HepG2 (cell line): ENCODE data around the gene CNNM2. TPM values are rescaled to one million over a fixed set of nuclear protein-coding genes. Genes with fewer than 3 reads are reported as not detected.

Source experiments
- AKAP8 ChIP-seq: sonication (generic); formaldehyde crosslinking; IDR thresholded peaks from 2 replicates; pipeline ENCODE4 v1.5.1; 2020; ENCODE audit warnings: mild to moderate bottlenecking, missing genetic modification reagents
- HNF1B ChIP-seq: sonication (generic); formaldehyde crosslinking; IDR thresholded peaks from 2 replicates; pipeline ENCODE4 v1.5.1; 2020; ENCODE audit warnings: mild to moderate bottlenecking, moderate library complexity, missing genetic modification reagents
- NPAS2 ChIP-seq: sonication (generic); formaldehyde crosslinking; IDR thresholded peaks from 2 replicates; pipeline ENCODE4 v1.8.0; 2022; ENCODE audit warnings: mild to moderate bottlenecking, missing genetic modification reagents, borderline replicate concordance
- RBAK ChIP-seq: sonication (generic); formaldehyde crosslinking; IDR thresholded peaks from 2 replicates; pipeline ENCODE4 v1.5.1; 2020; ENCODE audit warnings: mild to moderate bottlenecking, missing genetic modification reagents
- SOX13 ChIP-seq, 3 experiments: fragments of 450-650 bp in 1 of 3; sonication (generic) in 1 of 3; formaldehyde crosslinking in 1 of 3; IDR thresholded peaks in 2 of 3; conservative IDR thresholded peaks in 1 of 3; 2 replicates each; pipeline versions ENCODE4 v1.5.0 to v1.6.1; 2016 to 2020; ENCODE audit warnings: antibody characterized with exemption in 1 of 3, mild to moderate bottlenecking in 1 of 3, missing compliant biosample characterization in 1 of 3, missing genetic modification reagents in 1 of 3, moderate library complexity in 1 of 3
- ZBTB26 ChIP-seq: IDR thresholded peaks from 2 replicates; pipeline ENCODE4 v1.6.1; 2016; ENCODE audit warnings: missing compliant biosample characterization, missing genetic modification reagents, borderline replicate concordance
- ZNF136 ChIP-seq: sonication (generic); formaldehyde crosslinking; IDR thresholded peaks from 2 replicates; pipeline ENCODE4 v1.8.1; 2022; ENCODE audit warnings: low read depth, mild to moderate bottlenecking, moderate library complexity, missing genetic modification reagents
- ZNF362 ChIP-seq: sonication (generic); formaldehyde crosslinking; IDR thresholded peaks from 2 replicates; pipeline ENCODE4 v1.4.0; 2020; ENCODE audit warnings: missing genetic modification reagents, mild to moderate bottlenecking, borderline replicate concordance
- ZNF446 ChIP-seq: sonication (generic); formaldehyde crosslinking; IDR thresholded peaks from 2 replicates; pipeline ENCODE4 v1.5.0; 2020; ENCODE audit warnings: mild to moderate bottlenecking, missing genetic modification reagents
- ZNF503 ChIP-seq: sonication (generic); formaldehyde crosslinking; IDR thresholded peaks from 2 replicates; pipeline ENCODE4 v1.4.0; 2020; ENCODE audit warnings: missing genetic modification reagents
- ZNF574 ChIP-seq: sonication (generic); formaldehyde crosslinking; IDR thresholded peaks from 2 replicates; pipeline ENCODE4 v1.4.0; 2020; ENCODE audit warnings: missing genetic modification reagents
- ZNF598 ChIP-seq: sonication (generic); formaldehyde crosslinking; IDR thresholded peaks from 2 replicates; pipeline ENCODE4 v1.5.1; 2020; ENCODE audit warnings: mild to moderate bottlenecking, missing genetic modification reagents, borderline replicate concordance
- ZNF709 ChIP-seq: sonication (generic); formaldehyde crosslinking; IDR thresholded peaks from 2 replicates; pipeline ENCODE4 v1.5.0; 2020; ENCODE audit warnings: mild to moderate bottlenecking, missing genetic modification reagents
- ZSCAN30 ChIP-seq: sonication (generic); formaldehyde crosslinking; IDR thresholded peaks from 2 replicates; pipeline ENCODE4 v1.5.0; 2020; ENCODE audit warnings: mild to moderate bottlenecking, missing genetic modification reagents
- ZSCAN5A ChIP-seq: sonication (generic); formaldehyde crosslinking; IDR thresholded peaks from 2 replicates; pipeline ENCODE4 v1.8.0; 2022; ENCODE audit warnings: mild to moderate bottlenecking, missing genetic modification reagents, borderline replicate concordance
- polyA plus RNA-seq, 8 experiments: library from polyadenylated mRNA; depleted of rRNA in 3 of 8; stranded (reverse) in 7 of 8; unstranded in 1 of 8; fragments of >200 nt; fragmentation: Illumina TruSeq in 4 of 8; extraction: Trizol in 4 of 8; gene quantifications; 2 replicates each; pipeline versions ENCODE4 v1.2.1 to v1.2.3, GENCODE V29; 2011 to 2016; ENCODE audit warnings: low read depth in 4 of 8, missing spikeins in 1 of 8, mixed read lengths in 1 of 8; ENCODE audit not compliant: insufficient read depth in 1 of 8
- total RNA-seq, 5 experiments: library from RNA; depleted of rRNA; stranded (reverse); fragments of >200 nt; fragmentation: Illumina TruSeq; extraction: Trizol; gene quantifications; 2 replicates each; pipeline ENCODE4 v1.2.3, GENCODE V29; 2016; ENCODE audit warnings: low read depth in 1 of 5

CNNM2 gene
- total and polyA plus RNA-seq, 2 of the 13 experiments (the other 11 are each of a cell fraction or from before 2014, with no cell fraction given) = 7.1 to 9.0 TPM

- TF ChIP-seq ZNF574 (peak; percentile 88), ZNF503 (peak; percentile 81; the same call in 1 of the 2 replicates), ZNF598 (CRISPR knock-in tag) (0 out of 2 replicates have a peak, but pooled peaks have one; percentile 60), ZNF446 (CRISPR knock-in tag) (peak; percentile 50; the same call in 1 of the 2 replicates), ZNF362 (CRISPR knock-in tag) (peak; percentile 88), ZBTB26 (CRISPR knock-in tag) (0 out of 2 replicates have a peak, but pooled peaks have one; percentile 58), HNF1B (CRISPR knock-in tag) (peak; percentile 94), ZNF136 (CRISPR knock-in tag) (no peak), AKAP8 (no peak), ZSCAN30 (no peak), RBAK (0 out of 2 replicates have a peak, but pooled peaks have one; percentile 51), NPAS2 (no peak), ZNF709 (CRISPR knock-in tag) (no peak), ZSCAN5A (no peak; the same call in 1 of the 2 replicates), SOX13 (IDR thresholded peaks at IDR 0.05) (peak; percentile 68; the same call in 1 of the 2 replicates), SOX13 (CRISPR knock-in tag; conservative IDR thresholded peaks at IDR 0.05 in 1 of 2, IDR thresholded peaks at IDR 0.05 in 1 of 2) (peak in 1 of 2 experiments; percentile 91; a peak in 2 of 4 replicates)
These were observed 135.8 kb downstream of the CNNM2 start (continued) for GRCh38 chr10:103053659-103054581.
